Hindlimb muscle (tissue), 1 donor: ENCODE data around the gene FGFR1OP2. TPM values are rescaled to one million over a fixed set of nuclear protein-coding genes. Genes with fewer than 3 reads are reported as not detected.

ENCODE experiments used
- DNase-seq: peaks from one replicate; pipeline ENCODE4 v3.0.0-alpha.2; 2013
- polyA plus RNA-seq: library from polyadenylated mRNA; unstranded; fragments of 120-200 nt; gene quantifications from one replicate; pipeline ENCODE4 v1.2.1, GENCODE V29; 2013; ENCODE audit not compliant: insufficient read length

FGFR1OP2 gene
- polyA plus RNA-seq, 1 donor = 37.0 TPM

DNA sequence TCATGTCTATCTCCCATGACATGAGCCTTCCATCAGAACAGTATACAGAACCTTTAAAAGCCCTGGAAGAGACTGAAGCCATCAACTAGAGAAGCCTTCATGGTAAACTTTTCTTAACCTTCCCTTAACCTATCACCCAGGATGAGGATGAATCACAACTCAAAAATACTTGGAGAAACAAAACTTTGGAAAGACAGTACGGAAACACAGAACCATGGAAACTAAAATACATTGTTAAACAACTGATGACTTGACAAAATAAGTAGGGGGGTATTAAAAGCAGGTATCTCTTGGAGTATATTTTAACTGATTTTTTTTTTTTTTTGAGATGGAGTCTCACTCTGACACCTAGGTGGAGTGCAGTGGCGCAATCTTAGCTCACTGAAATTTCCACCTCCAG lies 67.2 kb downstream of the FGFR1OP2 start:
- DNase-seq = no peak

DNA sequence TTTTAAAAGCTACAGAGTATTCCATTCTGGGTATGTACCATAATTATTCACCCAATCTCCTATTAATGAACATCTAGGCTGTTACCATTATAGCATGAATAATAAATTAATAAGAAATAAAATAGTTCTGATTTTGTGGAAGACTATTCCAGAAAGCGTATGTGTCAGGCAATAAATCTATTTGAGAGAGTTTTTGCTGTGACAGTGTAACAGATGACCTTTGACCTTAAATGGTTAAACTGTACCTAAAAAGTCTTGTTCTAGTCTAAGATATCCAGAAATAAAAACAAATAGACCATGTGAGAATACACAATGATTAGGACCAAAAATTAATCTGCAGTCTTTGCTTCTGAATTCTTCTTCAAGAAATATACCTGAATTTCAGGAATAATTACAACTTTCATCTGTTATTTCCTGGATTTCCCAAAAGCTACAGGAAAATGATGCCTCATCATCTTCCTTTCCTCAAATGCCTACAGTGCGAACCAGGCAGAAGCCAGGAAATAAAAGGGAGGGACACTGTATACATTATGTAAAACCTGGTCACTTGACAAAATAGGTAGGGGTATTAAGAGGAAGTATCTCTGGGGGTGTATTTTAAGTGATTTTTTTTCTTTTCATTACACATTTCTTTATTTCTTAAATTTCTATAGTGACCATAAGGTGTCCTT lies 68.7 kb downstream of the FGFR1OP2 start:
- DNase-seq = no peak

GRCh38 chr12:27008081-27008480 lies 69.8 kb downstream of the FGFR1OP2 start:
- DNase-seq = no peak

DNA sequence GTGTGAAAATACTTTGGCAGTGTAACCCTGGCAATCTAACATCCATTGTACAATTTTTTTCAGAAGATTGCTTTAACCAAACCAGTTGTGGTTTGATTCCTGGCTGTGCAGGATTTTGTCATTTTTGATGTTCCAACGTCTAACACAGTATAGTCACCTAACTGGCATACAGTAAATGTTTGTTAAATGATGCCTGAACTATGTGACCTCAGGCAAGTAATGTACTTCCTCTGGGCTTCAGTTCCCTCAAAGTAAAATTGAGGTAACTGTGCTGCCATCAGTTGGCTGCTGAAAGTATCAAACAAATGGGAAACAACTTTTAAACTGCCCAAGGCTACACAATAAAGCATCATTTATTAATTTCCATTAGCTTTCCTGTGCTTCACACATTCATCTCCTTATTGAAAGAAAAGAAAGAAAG lies 71.6 kb downstream of the FGFR1OP2 start:
- no peak for DNase-seq

GRCh38 chr12:27012239-27012981 lies 74.1 kb downstream of the FGFR1OP2 start:
- DNase-seq = no peak

- no peak for DNase-seq
Measured at GRCh38 chr12:27012982-27013255, 74.6 kb downstream of the FGFR1OP2 start.

DNA sequence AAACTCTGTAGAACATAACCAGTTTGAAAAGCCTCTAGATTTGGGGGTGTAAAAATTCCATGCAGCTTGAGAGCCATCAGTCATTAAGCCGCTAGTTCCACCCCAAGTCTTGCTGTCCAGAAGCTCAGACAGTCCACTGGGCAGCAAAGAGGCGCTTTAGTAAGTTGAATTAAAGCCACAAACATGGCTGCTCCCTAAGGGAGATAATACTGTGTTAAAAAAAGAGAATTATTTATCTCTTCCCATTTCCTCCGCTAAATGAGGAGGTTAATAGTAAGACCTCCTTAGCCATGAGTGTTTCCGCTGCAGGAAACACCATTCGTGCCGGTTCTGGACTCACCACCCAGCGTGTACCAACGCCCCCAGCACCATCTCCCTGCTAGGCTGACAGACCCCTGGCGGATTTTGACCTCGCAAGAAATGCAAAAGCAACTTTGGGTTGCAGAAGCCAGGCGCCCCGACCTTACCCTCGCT lies 75.4 kb downstream of the FGFR1OP2 start:
- no peak for DNase-seq

DNA sequence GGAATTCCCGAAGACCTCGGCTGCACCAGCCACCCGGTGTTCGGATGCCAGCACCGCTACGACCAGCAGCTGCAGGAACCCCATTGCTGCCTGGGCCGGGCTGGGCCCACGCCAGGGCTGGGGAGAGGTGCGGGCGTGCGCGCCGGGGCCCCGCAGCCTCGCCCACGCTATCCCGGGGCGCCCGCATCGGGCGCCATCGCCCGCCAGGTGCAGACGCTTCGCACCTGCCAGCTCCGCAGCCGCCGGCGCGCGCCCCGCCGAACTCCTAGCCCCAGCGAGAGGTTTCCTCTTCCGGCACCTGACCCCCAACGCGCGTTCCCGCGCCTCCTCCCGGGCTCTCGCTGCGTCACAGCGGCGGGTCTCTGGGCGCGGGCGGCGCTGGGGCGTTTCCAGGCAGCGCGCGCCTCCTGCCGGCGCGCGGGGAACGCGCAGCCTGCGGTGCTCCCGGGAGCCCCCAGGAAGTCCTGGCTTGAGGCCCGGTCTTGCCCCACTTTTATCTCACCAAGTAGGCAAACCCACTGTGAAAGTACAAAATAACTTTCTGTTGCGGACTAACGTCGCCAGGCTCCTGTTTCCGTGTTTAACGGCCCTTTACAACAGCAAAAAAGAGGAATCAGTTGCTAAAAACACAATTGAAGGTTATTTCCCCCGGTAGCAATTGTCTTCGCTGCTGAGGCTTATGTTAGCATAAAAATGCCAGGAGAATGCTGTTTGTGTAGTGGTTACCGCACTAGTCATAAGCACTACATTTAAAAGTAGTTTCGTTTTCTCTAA lies 76.0 kb downstream of the FGFR1OP2 start, which contains the start of gene TM7SF3:
TM7SF3 (minus strand) TSS at position 300 of the 774 bp plus-strand sequence; CDS start at position 84, 216 bp downstream.
- DNase-seq = peak; percentile 91

- no peak for DNase-seq
Measured at GRCh38 chr12:27014859-27015729, 76.8 kb downstream of the FGFR1OP2 start.

DNA sequence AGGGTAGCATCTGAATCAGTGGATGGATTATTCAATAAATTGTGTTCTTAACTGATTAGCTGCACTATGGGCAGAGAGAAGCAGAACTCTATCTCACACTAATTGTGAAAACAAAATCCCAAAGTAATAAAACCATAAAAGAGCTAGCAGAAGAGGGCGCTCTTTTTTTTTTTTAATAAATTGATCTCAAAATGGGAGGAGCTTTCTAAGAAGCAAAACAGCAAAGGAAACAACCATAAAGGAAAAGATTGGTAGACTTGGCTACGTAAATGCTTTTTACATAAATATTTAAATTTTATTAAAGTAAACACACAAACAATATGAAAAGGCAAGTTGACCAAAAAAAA lies 77.4 kb downstream of the FGFR1OP2 start:
- DNase-seq = no peak

Other genes with a start within 250 kb of the FGFR1OP2 start
- gene ITPR2, start 105.3 kb upstream of the FGFR1OP2 start, polyA plus RNA-seq = 3.8 TPM
- 25.7 TPM for gene INTS13, start 489 bp upstream of the FGFR1OP2 start, polyA plus RNA-seq
- 27.3 TPM for gene TM7SF3, start 75.9 kb downstream of the FGFR1OP2 start, polyA plus RNA-seq
- 45.2 TPM for gene MED21, start 84.1 kb downstream of the FGFR1OP2 start, polyA plus RNA-seq
- 0.25 TPM for gene C12orf71, start 144.1 kb downstream of the FGFR1OP2 start, polyA plus RNA-seq